SK-N-SH (cell line): ENCODE measurements around the gene RIN3. TPM values are rescaled to one million over a fixed set of nuclear protein-coding genes. Genes with fewer than 3 reads are reported as not detected.

Experiments
- CTCF ChIA-PET: fragments of 300-600, 350-600 bp; formaldehyde crosslinking; extraction: SDS; loops from one replicate; lab custom pipeline; 2021; lab: Yijun Ruan, JAX
- POLR2A ChIA-PET: fragments of 350-600 bp; sonication (Branson Sonifier 250); formaldehyde crosslinking; extraction: SDS; loops from one replicate; lab custom pipeline; 2020; ENCODE audit warnings: antibody characterized with exemption, inconsistent platforms; lab: Yijun Ruan, JAX
- DNase-seq: peaks from one replicate; pipeline ENCODE4 v3.0.0; 2012
- H2AFZ ChIP-seq: fragments of 200-600 bp; sonication (generic); 2 replicates; pipeline ENCODE4 v1.8.1; 2016; ENCODE audit warnings: antibody characterized with exemption, mild to moderate bottlenecking, low read depth
- H3F3A ChIP-seq: fragments of 200-600 bp; sonication (generic); replicated peaks from 2 replicates; pipeline ENCODE3; 2016; ENCODE audit warnings: antibody characterized with exemption, mild to moderate bottlenecking; ENCODE audit not compliant: insufficient read depth
- H3K27ac ChIP-seq, 2 experiments: fragments of 200-500 bp in 1 of 2; fragments of 200-600 bp in 1 of 2; sonication (Bioruptor generic) in 1 of 2; sonication (generic), shearing (Covaris generic) in 1 of 2; 2 replicates each; pipeline versions ENCODE4 v1.5.1 to v1.6.1; 2014 to 2016; ENCODE audit warnings: low read depth in 2 of 2, inconsistent platforms in 1 of 2, low read length in 1 of 2, mild to moderate bottlenecking in 1 of 2, mixed read lengths in 1 of 2
- H3K27me3 ChIP-seq: fragments of 200-600 bp; sonication (generic), shearing (Covaris generic); 2 replicates; pipeline ENCODE4 v1.6.1; 2016; ENCODE audit warnings: mixed run types; ENCODE audit not compliant: insufficient read depth
- H3K36me3 ChIP-seq, 2 experiments: fragments of 200-500 bp in 1 of 2; fragments of 200-600 bp in 1 of 2; sonication (Bioruptor generic) in 1 of 2; sonication (generic) in 1 of 2; replicated peaks in 1 of 2; 2 replicates each; pipeline versions ENCODE3 to v1.5.1; 2014 to 2016; ENCODE audit warnings: low read length in 1 of 2, mild to moderate bottlenecking in 1 of 2; ENCODE audit not compliant: insufficient read depth in 2 of 2, control insufficient read depth in 1 of 2
- H3K4me1 ChIP-seq, 2 experiments: fragments of 200-500 bp in 1 of 2; fragments of 200-600 bp in 1 of 2; sonication (Bioruptor generic) in 1 of 2; sonication (generic), shearing (Covaris generic) in 1 of 2; 2 replicates each; pipeline versions ENCODE4 v1.5.1 to v1.6.1; 2014 to 2016; ENCODE audit warnings: low read depth in 1 of 2, low read length in 1 of 2, mixed run types in 1 of 2; ENCODE audit not compliant: insufficient read depth in 2 of 2, control insufficient read depth in 1 of 2
- H3K4me2 ChIP-seq: fragments of 200-600 bp; sonication (generic), shearing (Covaris generic); 2 replicates; pipeline ENCODE4 v1.6.1; 2017; ENCODE audit warnings: mixed run types
- H3K4me3 ChIP-seq, 2 experiments: fragments of 200-500 bp in 1 of 2; fragments of 200-600 bp in 1 of 2; sonication (Bioruptor generic) in 1 of 2; sonication (generic), shearing (Covaris generic) in 1 of 2; 2 replicates each; pipeline versions ENCODE4 v1.5.1 to v1.8.1; 2014 to 2016; ENCODE audit warnings: low read depth in 2 of 2, inconsistent platforms in 1 of 2, low read length in 1 of 2, mild to moderate bottlenecking in 1 of 2, mixed read lengths in 1 of 2, moderate library complexity in 1 of 2
- H3K79me2 ChIP-seq: fragments of 200-600 bp; sonication (generic); 2 replicates; pipeline ENCODE4 v1.8.1; 2017; ENCODE audit warnings: mild to moderate bottlenecking; ENCODE audit not compliant: insufficient read depth
- H3K9ac ChIP-seq: fragments of 200-600 bp; sonication (generic); 2 replicates; pipeline ENCODE4 v1.6.1; 2017; ENCODE audit warnings: mixed run types
- H3K9me2 ChIP-seq: fragments of 200-600 bp; sonication (generic); 2 replicates; pipeline ENCODE4 v1.6.1; 2017; ENCODE audit warnings: mixed run types
- H3K9me3 ChIP-seq: fragments of 200-600 bp; sonication (generic); 2 replicates; pipeline ENCODE4 v1.6.1; 2017; ENCODE audit warnings: mixed run types, mild to moderate bottlenecking, moderate library complexity
- H4K20me1 ChIP-seq: fragments of 200-600 bp; sonication (generic); 2 replicates; pipeline ENCODE4 v1.6.1; 2017; ENCODE audit warnings: mild to moderate bottlenecking, mixed run types; ENCODE audit not compliant: insufficient read depth
- EP300 ChIP-seq, 2 experiments: IDR thresholded peaks; 2 replicates each; pipeline versions ENCODE4 v1.4.0 to v1.6.1; 2012; ENCODE audit warnings: borderline replicate concordance in 1 of 2, low read depth in 1 of 2, low read length in 1 of 2
- FOSL2 ChIP-seq: IDR thresholded peaks from 2 replicates; pipeline ENCODE4 v1.4.0; 2012; ENCODE audit warnings: low read depth, mild to moderate bottlenecking, moderate library complexity, borderline replicate concordance
- FOXM1 ChIP-seq: IDR thresholded peaks from 2 replicates; pipeline ENCODE4 v1.4.0; 2012; ENCODE audit warnings: low read depth, mild to moderate bottlenecking
- JUND ChIP-seq: IDR thresholded peaks from 2 replicates; pipeline ENCODE4 v1.4.0; 2012
- NFIC ChIP-seq: IDR thresholded peaks from 2 replicates; pipeline ENCODE4 v1.4.0; 2012; ENCODE audit warnings: borderline replicate concordance
- POLR2AphosphoS5 ChIP-seq: IDR thresholded peaks from 2 replicates; pipeline ENCODE4 v1.6.1; 2012; ENCODE audit warnings: low read depth, low read length
- RXRA ChIP-seq: IDR thresholded peaks from 2 replicates; pipeline ENCODE4 v1.4.0; 2012; ENCODE audit warnings: low read depth, mild to moderate bottlenecking, borderline replicate concordance
- SIN3A ChIP-seq: IDR thresholded peaks from 2 replicates; pipeline ENCODE4 v1.6.1; 2012; ENCODE audit warnings: low read depth, mild to moderate bottlenecking, low read length, moderate library complexity, borderline replicate concordance
- SMC3 ChIP-seq: IDR thresholded peaks from 2 replicates; pipeline ENCODE4 v1.6.1; 2012; ENCODE audit warnings: low read depth, low read length, improper control_type of control experiment
- TCF12 ChIP-seq: IDR thresholded peaks from 2 replicates; pipeline ENCODE4 v1.4.0; 2012
- TEAD4 ChIP-seq: IDR thresholded peaks from 2 replicates; pipeline ENCODE4 v1.4.0; 2012; ENCODE audit warnings: mild to moderate bottlenecking, borderline replicate concordance; ENCODE audit not compliant: insufficient read depth
- YY1 ChIP-seq: IDR thresholded peaks from 2 replicates; pipeline ENCODE4 v1.4.0; 2012; ENCODE audit warnings: low read depth, mild to moderate bottlenecking
- WGBS: methylation state at CpG from one replicate; pipeline ENCODE4 v1.1.6; 2017; ENCODE audit warnings: low lambda C conversion rate; 5-methylcytosine and 5-hydroxymethylcytosine counted together
- polyA plus RNA-seq, 3 experiments: library from polyadenylated mRNA; depleted of rRNA; stranded (reverse); fragments of >200 nt; gene quantifications; 2 replicates each; pipeline ENCODE4 v1.2.3, GENCODE V29; 2012
- TF ChIP-seq, protein P1 (sequence below): fragments of 200-600 bp; sonication (generic); IDR thresholded peaks from 2 replicates; pipeline ENCODE4 v1.6.1; 2017; ENCODE audit warnings: antibody characterized with exemption, mild to moderate bottlenecking, moderate library complexity
- TF ChIP-seq, protein P2 (sequence below): IDR thresholded peaks from 2 replicates; pipeline ENCODE4; 2012
- TF ChIP-seq, protein P3 (sequence below): IDR thresholded peaks from 2 replicates; pipeline ENCODE4 v1.4.0; 2012; ENCODE audit warnings: low read depth
- TF ChIP-seq, protein P4 (sequence below): IDR thresholded peaks from 2 replicates; pipeline ENCODE4 v1.6.1; 2012; ENCODE audit warnings: mild to moderate bottlenecking, low read depth, low read length, moderate library complexity

RIN3 gene
- polyA plus RNA-seq, 1 of the 3 experiments (the other 2 are of a cell fraction) = 12.4 TPM

DNA sequence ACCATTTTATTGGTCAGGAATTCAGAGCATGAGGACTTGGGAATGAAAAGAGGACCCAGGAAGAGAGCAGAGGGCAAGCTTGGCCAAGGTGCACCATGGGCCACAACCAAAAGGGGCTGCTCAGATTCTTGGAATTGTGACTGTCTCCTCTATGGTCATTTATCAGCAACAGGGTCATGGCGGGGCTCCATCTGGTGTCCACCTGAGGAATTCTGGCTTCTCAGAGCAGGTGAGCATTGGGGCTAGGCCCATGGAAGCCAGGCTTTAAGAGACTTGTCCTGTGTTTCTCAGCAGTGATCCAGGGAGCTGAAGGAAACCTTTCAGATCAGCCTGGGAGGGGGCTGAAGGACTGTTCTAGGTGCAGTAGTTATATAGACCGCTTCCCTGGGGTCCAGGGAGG lies 2.6 kb upstream of the RIN3 start:
- WGBS = 12% methylated on average over 2 of the region's 2 CpGs
- no peak for DNase-seq
- TF ChIP-seq YY1 (no peak), SMC3 (no peak)
- TF ChIP-seq, protein P1, sequence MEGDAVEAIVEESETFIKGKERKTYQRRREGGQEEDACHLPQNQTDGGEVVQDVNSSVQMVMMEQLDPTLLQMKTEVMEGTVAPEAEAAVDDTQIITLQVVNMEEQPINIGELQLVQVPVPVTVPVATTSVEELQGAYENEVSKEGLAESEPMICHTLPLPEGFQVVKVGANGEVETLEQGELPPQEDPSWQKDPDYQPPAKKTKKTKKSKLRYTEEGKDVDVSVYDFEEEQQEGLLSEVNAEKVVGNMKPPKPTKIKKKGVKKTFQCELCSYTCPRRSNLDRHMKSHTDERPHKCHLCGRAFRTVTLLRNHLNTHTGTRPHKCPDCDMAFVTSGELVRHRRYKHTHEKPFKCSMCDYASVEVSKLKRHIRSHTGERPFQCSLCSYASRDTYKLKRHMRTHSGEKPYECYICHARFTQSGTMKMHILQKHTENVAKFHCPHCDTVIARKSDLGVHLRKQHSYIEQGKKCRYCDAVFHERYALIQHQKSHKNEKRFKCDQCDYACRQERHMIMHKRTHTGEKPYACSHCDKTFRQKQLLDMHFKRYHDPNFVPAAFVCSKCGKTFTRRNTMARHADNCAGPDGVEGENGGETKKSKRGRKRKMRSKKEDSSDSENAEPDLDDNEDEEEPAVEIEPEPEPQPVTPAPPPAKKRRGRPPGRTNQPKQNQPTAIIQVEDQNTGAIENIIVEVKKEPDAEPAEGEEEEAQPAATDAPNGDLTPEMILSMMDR = peak; percentile 10; the same call in 1 of the 2 replicates
- Histone ChIP-seq H3K79me2 (peaks cover 36% of the 10 kb centered on the region), H3K27ac (peak overlapping the region; percentile 50 to 96; a peak in 3 of 4 replicates), H2AFZ (peak overlapping the region; percentile 85), H3K9me2 (no peaks in the 10 kb centered on the region), H3K4me3 (no peak overlapping the region), H3K4me2 (peak overlapping the region; percentile 58), H3K9me3 (no peaks in the 10 kb centered on the region), H3K27me3 (no peaks in the 10 kb centered on the region), H3K36me3 (no peaks in the 10 kb centered on the region), H3F3A (peaks cover 17% of the 10 kb centered on the region), H4K20me1 (no peaks in the 10 kb centered on the region), H3K4me1 (peaks cover 0 to 16% of the 10 kb centered on the region in 2 experiments; a peak in 3 of 4 replicates), H3K9ac (peak overlapping the region; percentile 73)
- ChIA-PET POLR2A (no interaction called here), CTCF (no interaction called here)

DNA sequence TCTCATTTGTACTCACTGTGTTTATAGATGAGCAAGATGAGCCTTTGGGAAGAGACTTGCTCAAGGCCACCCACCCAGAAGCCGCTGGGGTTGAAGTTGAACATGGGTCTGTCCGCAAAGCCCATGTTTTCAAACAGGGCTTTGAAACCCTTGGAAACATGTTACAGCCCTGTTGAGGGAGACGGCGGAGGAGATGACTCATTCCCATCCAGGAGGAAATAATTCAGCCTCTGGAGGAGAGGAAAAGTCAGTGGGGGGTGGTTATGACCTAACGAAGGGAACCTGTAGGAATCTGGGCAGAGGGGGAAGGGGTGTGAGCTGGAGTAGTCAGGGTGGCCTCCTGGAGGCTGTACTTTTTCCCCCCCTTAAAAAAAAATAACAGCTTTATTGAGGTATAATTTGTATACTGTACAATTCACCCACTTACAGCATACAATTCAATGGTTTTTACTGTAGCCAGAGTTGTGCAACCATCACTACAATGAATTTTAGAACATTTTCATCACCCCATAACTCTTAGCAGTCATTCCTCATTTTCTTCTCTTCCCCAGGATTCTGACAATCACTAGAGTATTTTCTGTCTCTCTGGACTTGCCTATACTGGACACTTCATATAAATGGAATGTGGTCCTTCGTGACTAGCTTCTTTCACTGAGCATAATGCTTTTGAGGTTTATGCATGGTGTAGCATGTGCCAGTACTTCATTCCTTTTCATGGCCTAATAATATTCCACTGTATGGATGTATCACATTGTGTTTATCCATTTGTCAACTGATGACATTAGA lies 1.9 kb upstream of the RIN3 start:
- H3K9me3 ChIP-seq = no peaks in the 10 kb centered on the region
- 4% methylated on average over 6 of the region's 6 CpGs for WGBS
- H2AFZ ChIP-seq = peak overlapping the region; percentile 85
- peak overlapping the region; percentile 58 for H3K4me2 ChIP-seq
- DNase-seq = peak; percentile 33
- H4K20me1 ChIP-seq = no peaks in the 10 kb centered on the region
- H3K9me2 ChIP-seq = no peaks in the 10 kb centered on the region
- no peak overlapping the region for H3K4me3 ChIP-seq
- CTCF ChIA-PET = no interaction called here
- no peaks in the 10 kb centered on the region for H3K36me3 ChIP-seq
- peak overlapping the region; percentile 73 for H3K9ac ChIP-seq
- H3K79me2 ChIP-seq = peaks cover 43% of the 10 kb centered on the region
- peaks cover 0 to 16% of the 10 kb centered on the region in 2 experiments; a peak in 3 of 4 replicates for H3K4me1 ChIP-seq
- POLR2A ChIA-PET = no interaction called here
- peaks cover 17% of the 10 kb centered on the region for H3F3A ChIP-seq
- H3K27ac ChIP-seq = peak overlapping the region; percentile 50 to 96; a peak in 3 of 4 replicates
- no peaks in the 10 kb centered on the region for H3K27me3 ChIP-seq
- TF ChIP-seq FOSL2 = peak; percentile 95
- peak; percentile 46; the same call in 1 of the 2 replicates for TF ChIP-seq NFIC
- TF ChIP-seq, protein P2, sequence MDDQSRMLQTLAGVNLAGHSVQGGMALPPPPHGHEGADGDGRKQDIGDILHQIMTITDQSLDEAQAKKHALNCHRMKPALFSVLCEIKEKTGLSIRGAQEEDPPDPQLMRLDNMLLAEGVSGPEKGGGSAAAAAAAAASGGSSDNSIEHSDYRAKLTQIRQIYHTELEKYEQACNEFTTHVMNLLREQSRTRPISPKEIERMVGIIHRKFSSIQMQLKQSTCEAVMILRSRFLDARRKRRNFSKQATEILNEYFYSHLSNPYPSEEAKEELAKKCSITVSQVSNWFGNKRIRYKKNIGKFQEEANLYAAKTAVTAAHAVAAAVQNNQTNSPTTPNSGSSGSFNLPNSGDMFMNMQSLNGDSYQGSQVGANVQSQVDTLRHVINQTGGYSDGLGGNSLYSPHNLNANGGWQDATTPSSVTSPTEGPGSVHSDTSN = peak; percentile 44
- TF ChIP-seq TCF12 = peak; percentile 77
- TF ChIP-seq JUND = peak; percentile 82
- TF ChIP-seq SIN3A = peak; percentile 27; the same call in 1 of the 2 replicates
- TF ChIP-seq, protein P1 = no peak
- peak; percentile 72; the same call in 1 of the 2 replicates for TF ChIP-seq RXRA
- TF ChIP-seq, protein P3, sequence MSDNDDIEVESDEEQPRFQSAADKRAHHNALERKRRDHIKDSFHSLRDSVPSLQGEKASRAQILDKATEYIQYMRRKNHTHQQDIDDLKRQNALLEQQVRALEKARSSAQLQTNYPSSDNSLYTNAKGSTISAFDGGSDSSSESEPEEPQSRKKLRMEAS = peak; percentile 79
- no peak for TF ChIP-seq SMC3
- TF ChIP-seq TEAD4 = no peak
- TF ChIP-seq, protein P4, sequence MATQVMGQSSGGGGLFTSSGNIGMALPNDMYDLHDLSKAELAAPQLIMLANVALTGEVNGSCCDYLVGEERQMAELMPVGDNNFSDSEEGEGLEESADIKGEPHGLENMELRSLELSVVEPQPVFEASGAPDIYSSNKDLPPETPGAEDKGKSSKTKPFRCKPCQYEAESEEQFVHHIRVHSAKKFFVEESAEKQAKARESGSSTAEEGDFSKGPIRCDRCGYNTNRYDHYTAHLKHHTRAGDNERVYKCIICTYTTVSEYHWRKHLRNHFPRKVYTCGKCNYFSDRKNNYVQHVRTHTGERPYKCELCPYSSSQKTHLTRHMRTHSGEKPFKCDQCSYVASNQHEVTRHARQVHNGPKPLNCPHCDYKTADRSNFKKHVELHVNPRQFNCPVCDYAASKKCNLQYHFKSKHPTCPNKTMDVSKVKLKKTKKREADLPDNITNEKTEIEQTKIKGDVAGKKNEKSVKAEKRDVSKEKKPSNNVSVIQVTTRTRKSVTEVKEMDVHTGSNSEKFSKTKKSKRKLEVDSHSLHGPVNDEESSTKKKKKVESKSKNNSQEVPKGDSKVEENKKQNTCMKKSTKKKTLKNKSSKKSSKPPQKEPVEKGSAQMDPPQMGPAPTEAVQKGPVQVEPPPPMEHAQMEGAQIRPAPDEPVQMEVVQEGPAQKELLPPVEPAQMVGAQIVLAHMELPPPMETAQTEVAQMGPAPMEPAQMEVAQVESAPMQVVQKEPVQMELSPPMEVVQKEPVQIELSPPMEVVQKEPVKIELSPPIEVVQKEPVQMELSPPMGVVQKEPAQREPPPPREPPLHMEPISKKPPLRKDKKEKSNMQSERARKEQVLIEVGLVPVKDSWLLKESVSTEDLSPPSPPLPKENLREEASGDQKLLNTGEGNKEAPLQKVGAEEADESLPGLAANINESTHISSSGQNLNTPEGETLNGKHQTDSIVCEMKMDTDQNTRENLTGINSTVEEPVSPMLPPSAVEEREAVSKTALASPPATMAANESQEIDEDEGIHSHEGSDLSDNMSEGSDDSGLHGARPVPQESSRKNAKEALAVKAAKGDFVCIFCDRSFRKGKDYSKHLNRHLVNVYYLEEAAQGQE = peak; percentile 54; the same call in 1 of the 2 replicates
- peak in 1 of 2 experiments; percentile 73; a peak in 2 of 4 replicates for TF ChIP-seq EP300 (IDR thresholded peaks at IDR 0.05; ENCODE audit: borderline replicate concordance in 1 of 2, low read depth in 1 of 2, low read length in 1 of 2)
- peak; percentile 74; the same call in 1 of the 2 replicates for TF ChIP-seq FOXM1
- TF ChIP-seq POLR2AphosphoS5 = peak; percentile 37; the same call in 1 of the 2 replicates
